NCI-H146 treated with DMSO at 0.1 percent for 48 hours (cell line): Measurements from ENCODE around the gene ADRM1.

Source experiments
- DNase-seq: peaks from one replicate; lab custom pipeline; 2025; ENCODE audit not compliant: unreplicated experiment; lab: John Stamatoyannopoulos, UW

The ADRM1 gene

DNA sequence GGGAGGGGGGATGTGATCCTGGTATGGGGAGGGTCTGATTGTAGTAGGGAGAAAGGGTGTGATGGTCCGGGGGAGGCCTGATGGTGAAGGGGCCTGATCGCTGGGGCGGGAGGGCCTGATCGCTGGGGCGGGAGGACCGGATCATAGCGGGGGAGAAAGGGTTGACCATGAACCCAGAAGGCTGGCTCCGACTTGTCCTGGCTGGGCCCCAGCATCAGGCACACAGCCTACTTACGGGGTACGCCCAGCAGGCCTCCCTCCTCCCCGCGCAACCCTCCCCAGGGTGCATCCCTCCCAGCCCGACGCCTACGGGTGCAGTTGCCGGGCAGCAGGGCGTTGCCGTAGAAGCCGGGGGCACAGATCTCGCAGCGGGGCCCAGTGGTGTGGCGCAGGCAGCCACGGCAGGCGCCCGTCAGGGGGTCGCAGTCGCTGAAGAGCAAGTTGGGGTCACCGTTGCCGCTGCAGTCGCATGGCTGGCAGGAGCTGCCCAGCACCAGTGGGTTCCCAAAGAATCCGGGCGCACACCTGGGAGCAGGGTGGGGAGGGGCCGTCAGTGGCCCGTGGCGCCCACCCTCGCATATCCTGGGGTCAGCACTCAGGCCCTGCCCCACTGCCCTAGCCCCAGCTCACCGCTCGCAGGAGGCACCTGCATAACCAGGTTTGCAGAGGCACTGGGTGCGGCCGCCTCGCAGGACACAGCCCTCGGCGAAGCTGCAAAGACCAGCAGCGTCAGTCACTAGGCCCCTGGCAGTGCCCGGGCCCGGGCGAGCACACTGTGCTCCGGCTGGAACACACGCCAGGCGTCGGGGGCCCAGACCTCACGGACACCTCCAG, 20.6 kb downstream of the ADRM1 start:
- no peak for DNase-seq

DNA sequence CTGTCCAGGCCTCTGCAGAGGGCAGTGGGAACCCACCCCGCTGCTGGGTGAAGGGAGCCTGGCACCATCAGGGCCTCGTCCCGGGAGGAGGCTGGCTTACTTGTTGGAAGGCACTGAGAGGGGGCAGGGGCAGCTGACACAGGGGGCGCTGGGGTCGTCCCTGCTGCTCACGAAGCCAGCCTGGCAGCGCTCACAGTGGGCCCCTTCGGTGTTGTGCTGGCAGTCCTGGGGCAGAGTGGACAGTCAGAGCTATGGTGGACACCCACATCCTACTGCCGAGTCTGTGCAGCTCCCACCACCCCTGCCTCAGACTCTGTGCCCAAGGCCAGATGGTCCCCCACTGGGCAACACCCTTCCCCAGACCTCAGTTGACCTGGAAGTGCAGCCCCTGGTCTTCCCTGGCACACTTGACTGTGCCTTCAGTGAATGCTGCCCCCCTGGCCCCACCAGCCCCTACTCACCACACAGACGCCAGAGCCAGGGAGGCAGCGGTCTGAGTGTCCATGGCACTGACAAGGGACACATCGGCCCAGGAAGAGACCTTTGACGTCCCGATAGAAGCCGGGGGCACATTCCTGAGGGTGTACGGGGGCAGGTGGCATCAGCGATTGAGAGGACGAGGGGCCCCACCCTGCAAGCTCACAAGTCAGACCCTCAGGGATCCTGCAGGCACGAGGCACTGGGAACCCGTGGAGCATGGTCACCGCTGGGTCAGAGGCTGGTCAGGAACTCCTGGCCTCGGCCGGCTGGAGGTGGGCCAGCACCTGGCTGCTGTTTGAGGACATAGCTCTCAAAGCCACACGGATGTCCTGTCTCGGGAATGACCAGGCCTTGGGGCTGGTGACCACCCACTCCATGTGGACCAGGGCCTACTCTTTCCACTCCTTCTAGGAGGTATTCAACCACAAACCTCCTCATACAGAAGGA, 21.4 kb downstream of the ADRM1 start:
- DNase-seq, result no peak

DNA sequence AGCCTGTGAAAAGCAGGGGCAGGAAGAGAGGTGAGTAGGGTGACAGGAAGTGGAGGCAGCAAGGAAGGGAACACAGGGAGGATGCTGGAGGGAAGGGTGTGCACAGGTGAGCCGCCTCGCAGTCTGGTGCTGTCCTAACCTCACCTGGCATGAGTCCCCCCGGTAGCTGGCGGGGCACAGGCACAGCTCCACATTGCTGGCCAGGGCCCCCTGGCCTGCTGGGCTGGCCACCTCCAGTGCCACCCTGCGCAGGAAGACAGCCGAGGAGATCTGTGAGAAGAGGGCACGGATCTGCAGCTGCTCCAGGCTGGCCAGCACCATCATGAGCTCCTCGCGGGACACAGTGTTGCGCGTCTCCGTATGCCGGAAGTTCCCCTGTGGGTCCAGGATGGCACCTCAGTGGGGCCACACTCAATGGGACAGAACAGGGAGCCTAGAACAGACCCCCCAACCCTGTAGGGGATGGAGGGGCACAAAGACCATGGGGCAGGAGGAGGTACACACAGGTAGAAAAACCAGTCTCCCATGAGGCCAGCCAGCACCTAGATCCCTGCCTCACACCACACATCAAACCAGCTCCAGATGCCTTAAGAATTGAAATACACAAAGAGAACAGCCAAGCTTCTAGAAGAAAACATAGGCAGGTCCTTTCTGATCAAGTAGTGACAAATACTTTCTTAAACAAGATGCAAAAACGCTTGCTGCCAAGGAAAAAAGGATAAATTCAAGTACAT, 22.5 kb downstream of the ADRM1 start:
- DNase-seq, result no peak

DNA sequence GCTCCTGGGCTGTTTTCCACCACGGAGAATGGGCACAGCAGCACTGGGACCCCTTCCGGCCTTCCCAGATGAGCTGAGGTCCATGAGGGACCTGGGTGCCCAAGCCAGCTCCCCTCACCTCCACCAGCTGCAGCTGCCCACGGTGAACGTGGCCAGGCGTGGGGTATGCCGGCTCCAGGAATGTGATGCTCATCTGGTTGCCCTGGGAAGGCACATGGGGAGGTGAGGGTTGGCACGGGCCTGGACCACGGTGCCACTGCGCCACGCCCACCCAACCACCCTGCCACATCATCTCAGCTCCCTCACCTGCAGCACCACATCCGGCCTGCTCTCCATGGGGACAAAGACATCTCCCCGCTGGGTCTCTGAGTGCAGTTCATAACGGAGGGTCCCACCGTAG, 23.8 kb downstream of the ADRM1 start:
- DNase-seq, result no peak

DNA sequence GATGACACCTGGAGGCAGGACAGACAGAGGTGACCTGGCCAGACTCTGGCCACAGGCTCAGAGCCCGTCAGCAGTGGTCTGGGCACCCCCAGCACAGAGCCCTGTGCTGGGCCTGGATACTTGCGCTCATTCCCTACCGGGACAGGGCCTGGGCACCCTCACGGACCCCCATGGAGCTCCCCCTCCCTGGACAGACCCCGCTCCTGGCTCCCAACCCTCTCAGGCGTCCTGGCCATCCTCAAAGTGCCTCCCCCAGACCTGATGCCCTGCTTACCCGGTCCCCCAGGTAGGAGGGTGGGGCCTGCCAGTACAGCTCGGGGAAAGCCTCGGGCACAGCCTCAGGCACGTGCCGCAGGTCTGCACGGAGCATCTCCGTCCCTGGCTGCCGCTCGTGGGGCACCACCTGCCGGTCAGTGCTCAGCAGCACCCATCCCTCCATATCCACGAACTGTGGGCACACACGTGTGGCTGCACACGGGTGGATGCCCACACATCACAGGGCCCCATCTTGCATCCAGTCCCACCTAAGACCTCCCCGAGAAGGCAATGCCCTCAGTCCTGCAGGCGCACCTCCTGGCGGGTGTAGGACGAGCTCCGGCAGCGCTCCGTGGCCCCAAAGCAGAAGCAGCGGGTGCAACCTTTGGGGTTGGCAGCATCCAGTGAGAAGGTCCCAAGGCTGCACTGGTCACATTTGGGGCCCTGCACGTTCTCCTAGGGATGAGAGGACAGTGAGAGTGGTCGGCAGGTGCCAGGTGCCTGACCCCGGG, 24.3 kb downstream of the ADRM1 start:
- DNase-seq, result no peak

DNA sequence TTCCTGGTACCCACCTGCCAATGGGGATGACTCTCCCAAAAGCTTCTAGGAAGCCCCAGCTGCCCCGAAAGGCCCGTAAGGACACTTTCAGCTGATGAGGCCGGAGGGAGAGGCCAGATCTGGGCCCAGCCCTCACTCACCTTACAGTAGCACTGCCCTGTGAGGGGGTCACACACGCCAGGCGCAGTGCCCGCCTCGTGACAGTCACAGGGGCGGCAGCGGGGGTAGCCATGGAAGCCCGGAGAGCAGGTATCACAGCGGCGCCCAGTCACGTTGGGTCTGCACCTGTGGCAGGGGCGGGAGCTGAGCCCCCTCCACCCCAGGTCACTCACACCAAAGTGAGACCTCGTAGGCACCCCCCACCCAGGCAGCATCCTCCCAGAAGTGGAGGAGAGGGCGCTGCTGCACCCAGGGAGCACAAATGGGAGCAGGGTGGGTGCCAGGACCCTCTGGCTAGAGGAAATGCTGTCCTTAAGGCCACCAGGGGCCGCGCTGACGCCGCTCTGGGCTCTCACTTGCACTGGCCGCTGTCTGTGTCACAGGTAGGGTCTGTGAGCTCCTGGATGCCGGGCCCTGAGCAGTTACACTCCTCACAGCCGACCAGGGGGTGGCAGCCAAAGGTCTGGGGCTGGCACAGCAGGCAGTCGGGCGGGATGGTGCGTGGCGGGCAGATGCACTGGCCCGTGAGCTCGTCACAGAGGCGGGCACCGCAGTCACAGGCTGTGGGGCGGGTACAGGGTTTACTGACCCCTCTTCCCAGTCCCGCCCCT, 25.1 kb downstream of the ADRM1 start:
- no peak for DNase-seq

DNA sequence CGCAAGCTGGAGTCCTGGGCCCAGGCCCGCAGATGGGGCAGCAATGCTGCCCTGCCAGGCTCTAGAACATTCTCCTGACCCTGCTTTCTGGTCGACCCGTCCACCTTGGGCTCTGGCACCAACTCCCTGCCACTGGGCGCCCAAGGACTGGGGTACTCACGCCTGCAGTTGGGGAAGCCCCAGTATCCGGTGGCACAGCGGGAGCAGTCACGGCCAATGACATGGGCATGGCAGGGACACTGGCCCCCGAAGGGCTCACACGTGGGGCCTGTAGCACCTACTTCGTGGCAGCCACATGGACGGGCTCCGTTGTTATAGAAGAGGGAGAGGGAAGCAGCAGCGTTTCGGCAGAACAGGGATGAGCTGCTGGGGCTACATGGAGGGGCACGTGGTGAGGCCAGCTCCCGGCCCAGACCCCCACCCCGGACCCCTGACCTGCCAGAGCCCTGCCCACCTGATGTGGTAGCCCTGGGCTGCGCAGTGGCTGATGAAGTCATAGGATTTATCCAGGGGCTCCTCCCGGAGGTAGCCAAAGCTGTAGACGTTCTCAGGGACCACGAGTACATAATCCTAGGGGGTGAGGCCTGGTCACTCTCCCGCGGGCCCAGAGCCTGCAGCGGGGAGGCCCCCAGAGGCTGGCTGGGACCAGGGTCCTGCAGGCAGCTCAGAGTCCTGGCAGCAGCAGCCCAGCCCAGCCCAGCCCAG, 26.0 kb downstream of the ADRM1 start:
- DNase-seq, result no peak

DNA sequence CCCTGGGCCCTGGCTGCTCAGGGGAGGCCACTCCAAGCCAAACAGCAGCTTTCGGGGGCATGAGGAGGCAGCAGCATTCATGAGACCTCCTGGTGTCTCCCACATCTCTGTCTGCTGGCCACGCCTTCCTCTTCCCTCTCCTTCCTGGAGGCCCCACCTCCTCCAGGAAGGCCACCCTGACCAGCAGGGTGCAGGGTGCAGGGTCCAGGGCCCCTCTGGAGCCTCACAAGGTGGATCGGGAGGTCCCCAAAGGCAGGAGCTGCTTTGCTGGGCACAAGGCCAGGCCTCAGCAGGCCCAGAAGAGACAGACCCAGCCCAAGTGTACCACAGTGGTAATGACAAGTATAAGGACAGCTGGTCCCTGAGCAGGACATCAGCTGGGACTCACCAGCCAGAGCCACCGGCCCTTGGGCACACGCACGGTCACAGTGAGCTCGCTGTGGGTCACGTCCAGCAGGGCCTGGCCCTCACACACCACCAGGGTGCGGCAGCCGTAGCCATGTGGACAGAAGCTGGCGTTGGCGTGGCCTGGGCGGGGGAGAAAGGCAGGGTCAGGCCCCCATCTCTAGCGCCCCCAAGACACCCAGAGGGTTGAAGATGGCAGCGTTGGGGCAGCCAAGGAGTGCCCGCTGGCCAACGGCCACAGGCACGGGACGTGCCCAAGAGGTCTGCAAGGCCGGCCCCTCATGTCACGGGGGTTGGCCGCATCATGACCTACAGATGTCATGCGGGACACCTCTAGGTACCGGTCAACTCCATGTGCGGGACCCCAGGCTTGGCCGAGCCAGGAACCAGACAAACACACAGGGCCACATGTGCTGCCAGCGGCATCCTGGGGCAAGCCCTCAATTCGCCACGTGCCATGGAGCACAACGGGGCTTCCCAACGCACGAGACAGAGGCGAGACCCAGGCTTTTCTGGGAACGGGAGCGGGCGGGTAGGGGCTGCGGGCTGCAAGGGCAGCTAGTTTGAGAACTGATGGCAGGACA, 26.9 kb downstream of the ADRM1 start:
- DNase-seq, result no peak

DNA sequence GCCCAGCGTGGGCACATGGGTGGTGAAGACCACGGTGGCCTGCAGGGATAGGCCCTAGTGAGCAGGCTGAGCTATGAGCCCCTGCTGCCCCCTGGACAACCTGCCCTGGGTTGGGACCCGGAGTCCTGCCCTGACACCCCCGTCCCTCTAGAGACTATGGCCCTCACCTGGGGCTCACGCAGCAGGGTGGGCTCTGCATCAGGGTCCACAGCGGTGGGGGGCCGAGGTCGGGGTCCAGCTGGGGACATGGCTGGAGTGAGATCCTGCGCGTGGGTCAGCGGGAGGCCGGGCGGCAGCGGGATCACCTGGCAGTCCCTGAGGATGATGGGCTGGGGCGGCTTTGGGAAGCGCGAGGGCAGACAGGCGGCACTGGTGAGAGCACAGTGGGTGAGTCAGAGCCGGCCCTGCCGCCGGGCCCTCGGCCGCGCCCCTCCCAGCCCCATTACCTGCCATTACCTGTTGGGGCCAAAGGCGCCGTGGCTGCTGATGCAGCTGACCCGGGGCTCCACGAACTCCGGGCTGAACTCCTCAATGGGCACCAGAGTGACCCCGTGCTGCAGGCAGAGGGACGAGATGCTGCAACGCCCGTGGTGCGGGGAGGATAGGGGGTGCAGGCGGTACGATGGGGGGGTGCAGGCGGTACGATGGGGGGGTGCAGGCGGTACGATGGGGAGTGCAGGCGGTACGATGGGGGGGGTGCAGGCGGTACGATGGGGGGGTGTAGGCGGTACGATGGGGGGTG, 27.9 kb downstream of the ADRM1 start:
- no peak for DNase-seq

DNA sequence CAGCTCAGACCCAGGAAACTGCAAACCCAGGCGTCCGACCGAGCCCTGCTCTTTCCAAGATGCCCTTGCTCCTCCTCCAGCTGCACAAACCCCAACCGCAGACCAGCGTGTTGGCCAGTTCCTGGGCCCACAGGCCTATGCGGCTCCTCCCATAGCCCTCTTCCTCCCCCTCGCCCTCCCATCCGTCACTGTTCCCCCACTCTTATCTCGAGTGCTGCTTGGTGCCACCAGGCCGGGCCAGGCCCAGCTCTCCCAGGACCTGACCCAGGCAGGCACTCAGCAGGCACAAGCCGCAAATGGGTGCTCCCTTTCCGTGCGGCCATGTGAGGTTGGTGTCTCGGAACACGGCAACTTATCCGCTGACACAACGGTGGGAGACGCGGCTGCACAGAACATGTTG, 28.6 kb downstream of the ADRM1 start:
- DNase-seq, result no peak

DNA sequence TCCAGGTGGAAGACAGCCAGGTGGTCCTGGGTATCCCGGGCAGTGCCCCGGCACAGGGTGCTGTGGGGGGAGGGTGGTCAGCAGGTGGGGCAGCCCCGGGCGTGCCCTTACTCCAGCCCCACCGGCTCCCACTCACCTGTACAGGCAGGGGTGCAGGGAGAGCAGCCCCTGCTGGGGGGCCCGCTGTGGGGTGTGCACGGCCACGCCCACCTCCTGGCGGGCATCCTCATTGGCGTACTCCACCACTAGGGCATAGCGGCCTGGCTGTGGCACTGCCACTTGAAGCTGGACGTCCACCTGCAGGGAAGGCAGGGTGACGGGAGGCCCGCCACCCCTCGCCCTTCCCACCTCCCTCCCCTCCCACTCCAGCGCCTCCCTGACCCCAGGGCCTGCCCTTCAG, 29.6 kb downstream of the ADRM1 start:
- no peak for DNase-seq

DNA sequence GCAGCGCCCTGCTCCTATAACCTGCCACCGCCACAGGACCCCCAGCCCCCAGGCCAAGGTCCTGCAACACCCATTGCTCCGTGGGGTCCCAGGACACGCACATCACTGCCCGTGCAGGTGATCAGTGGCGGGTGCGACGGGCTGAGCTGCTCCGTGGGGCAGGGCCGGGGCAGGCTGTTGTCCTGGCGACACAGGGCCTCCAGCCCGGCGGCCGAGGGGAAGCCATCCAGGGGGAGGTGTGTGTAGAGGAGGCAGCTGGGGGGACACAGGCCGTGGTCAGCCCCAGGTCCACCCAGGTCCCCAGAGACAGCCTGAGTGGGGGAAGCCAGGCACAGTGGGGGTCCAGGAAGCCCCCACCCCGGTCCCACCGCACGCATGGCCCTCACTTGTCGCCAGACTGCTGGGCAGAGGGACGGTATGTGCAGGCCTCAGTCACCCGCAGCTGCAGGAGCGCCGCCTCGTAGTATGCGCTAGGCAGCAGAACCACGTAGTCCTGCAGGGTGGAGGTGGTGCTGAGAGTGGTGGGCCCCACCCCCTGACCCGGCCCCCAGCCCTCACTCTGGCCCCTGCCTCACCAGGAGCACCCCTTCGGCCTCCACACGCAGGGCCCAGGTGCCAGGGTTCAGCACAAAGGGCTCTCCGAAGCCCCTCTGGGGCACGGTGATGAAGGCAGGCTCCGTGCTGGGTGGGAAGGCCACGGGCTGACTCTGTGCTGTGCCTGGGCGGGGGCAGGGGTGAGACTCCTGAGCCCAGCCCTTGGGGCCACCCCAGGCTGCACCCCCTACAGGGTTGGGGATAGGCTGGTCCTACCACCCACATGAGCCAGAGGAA, 30.4 kb downstream of the ADRM1 start:
- no peak for DNase-seq

DNA sequence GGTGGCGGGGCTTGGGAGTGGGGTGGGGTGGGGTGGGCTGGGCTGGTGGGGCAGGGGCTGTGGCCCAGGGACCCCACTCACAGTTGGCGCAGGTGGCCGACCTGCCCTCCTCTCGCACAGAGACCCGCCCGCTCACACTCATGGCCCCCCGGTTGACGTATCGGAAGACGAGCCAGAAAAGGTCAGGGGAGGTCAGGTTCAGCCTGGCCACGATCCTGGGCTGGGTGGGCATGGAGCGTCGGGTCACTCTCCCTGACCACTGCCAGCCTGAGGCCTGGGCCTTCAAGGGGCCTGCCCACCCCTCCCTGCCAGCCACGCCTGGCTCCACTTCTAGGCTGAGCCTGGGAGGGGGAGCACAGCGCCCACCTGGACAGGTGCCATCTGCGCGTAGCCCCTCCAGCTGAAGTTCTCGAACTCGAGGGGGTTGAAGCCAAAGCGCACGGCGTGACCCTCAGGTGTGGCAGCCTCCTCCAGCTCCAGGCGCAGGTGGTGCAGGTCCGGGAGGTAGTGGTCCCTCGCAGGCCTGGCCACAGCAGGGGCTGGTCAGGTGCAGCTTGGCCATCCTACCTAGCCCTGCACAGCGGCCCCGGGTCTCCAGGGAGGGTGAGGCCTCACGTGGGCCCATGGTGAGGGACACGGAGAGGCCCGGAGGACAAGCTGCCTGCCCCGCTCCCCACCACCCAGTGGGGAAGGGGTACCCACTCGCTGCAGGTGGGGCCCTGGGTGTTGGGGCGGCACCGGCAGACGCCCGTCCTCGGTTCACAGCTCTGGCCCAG, 31.2 kb downstream of the ADRM1 start:
- no peak for DNase-seq

DNA sequence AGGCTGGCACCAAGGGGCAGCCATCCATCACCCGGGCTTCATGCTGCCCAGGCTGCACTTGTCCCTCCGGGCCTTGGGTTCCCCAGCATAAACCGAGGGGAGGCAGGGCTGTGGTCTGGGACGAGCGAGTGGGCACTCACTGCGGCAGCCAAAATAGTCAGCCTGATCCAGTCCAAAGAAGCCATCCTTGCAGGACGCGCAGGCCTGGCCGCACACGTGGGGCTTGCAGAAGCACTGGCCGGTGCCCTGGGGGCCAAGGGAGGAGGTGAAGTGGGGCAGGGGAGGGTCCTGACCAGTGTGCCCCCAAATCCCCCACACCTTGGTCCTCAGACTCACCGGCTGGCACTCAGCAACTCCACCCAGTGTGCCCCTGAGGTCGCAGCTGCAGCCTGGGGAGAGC, 32.1 kb downstream of the ADRM1 start:
- DNase-seq, result no peak

DNA sequence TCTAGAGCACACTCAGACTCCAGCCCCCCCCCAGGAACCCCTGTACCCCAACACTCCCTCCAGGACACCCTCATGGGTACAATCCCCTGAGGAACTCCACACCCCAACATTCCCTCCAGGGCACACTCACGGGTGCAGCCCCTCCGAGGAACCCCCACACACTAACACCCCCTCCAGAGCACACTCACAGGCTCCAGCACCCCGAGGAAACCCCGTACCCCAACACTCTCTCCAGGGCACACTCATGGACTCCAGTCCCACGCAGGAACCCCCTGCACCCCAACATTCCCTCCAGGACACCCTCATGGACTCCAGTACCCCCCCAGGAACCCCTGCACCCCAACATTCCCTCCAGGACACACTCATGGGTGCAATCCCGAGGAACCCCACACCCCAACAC, 32.7 kb downstream of the ADRM1 start:
- DNase-seq, result no peak

DNA sequence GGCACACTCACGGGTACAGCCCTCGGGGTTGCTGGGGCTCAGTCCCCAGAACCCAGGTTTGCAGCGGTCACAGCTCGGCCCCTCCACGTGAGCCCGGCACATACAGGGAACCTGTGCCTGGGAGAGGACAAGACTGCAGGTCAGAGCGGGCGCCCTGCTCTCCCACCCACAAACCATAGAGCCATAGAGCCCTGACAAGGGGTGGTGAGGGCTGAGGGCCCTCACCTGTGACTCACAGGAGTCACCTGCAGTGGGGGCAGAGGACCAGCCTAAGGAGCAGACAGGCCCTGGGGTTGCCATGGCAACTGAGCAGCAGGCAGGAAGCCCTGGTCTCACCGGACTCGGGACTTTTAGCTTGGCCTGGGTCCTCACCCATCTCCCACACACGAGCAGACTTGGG, 33.5 kb downstream of the ADRM1 start:
- no peak for DNase-seq
